ENCODE results near the gene CFAP161.

- TF ChIP-seq, protein P1, sequence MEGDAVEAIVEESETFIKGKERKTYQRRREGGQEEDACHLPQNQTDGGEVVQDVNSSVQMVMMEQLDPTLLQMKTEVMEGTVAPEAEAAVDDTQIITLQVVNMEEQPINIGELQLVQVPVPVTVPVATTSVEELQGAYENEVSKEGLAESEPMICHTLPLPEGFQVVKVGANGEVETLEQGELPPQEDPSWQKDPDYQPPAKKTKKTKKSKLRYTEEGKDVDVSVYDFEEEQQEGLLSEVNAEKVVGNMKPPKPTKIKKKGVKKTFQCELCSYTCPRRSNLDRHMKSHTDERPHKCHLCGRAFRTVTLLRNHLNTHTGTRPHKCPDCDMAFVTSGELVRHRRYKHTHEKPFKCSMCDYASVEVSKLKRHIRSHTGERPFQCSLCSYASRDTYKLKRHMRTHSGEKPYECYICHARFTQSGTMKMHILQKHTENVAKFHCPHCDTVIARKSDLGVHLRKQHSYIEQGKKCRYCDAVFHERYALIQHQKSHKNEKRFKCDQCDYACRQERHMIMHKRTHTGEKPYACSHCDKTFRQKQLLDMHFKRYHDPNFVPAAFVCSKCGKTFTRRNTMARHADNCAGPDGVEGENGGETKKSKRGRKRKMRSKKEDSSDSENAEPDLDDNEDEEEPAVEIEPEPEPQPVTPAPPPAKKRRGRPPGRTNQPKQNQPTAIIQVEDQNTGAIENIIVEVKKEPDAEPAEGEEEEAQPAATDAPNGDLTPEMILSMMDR (IDR thresholded peaks at IDR 0.05) = no peak
- TF ChIP-seq TCF7L2 (IDR thresholded peaks at IDR 0.05; ENCODE audit: low read depth, low read length) (no peak), POLR2AphosphoS5 (IDR thresholded peaks at IDR 0.05; ENCODE audit: low read depth, low read length) (no peak)
Measured at GRCh38 chr15:81182031-81182755, 48.1 kb downstream of the CFAP161 start.
